NCI-H1105 treated with DMSO at 0.1 percent for 48 hours (cell line): ENCODE data around the gene GALNT13.
"Not testable (repeated sequence)": the region's sequence is repeated elsewhere in the genome, so short reads cannot be mapped to it uniquely, and the experiment has no call there.

Source experiments
- DNase-seq: peaks from one replicate; lab custom pipeline; 2025; lab: John Stamatoyannopoulos, UW

Gene GALNT13

DNA sequence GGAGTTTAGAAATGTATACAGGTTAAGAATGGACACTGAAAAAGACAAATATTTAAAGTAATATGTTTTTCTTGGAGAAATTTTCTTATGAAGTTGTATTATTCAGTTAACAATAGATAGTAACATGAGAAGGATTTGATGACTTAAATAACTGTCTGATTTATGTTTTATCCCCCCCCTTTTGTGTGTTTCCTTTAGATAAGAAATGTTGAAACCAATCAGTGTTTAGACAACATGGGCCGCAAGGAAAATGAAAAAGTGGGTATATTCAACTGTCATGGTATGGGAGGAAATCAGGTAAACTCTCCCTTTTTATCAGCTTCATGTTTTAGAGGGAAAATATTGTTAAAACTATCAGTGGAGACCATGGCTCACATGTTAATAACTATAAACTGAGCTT is 537.1 kb downstream of the GALNT13 start:
- no peak for DNase-seq

DNA sequence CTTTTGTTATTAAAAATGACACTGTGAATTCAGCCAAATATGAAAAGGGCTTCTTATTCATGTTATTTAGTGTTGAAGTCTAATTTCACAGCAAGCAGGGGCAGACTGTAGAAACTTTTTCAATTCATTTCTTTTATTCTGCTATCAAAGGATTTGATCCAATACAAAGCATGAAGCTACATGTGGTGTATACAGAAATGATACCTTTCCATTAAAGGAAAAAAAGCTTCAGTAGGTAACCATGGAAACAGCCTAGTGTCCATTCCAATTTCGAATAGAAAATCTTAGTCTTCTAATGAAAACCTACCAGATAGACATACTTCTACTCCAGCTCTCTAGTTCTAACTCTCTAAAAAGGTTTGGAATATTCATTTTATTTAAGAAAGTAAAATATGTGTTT is 550.5 kb downstream of the GALNT13 start:
- DNase-seq = no peak

DNA sequence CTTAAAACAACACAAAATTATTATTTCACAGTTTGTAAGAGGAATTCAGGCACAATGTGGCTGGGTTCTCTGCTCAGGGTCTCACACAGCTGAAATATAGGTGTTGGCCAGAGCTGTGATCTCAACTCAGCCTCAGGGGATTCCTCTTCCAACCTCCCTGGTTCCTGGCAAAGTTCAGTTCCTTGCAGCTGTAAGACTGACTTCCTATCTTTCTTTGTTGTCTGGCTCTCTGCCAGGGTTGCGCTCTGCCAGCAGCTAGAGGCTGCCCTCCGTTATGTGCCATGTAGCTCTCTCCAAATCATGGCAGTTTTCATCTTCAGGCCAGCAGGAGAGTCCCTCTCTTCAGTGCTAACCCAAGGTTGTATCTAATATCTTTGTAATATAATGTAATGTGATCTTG is 554.3 kb downstream of the GALNT13 start:
- DNase-seq = no peak

DNA sequence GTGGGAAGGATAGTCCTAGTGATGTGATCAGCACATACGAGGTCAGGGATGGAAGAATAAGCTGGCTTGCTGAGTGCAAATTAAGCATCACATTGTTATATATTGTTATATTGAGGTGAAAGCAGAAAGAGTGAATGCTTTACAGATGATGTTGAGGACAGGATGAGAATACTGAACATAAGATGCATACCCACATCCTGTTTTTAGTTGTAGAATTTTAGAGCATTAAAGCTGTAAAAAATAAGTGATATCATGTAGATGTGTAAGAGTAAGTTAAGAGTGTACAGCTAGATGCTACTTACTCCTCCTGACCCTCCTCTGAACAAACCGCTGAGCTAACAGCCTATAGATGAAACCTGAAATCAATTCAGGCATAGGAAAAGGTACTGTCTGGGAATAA is 555.7 kb downstream of the GALNT13 start:
- DNase-seq = no peak

DNA sequence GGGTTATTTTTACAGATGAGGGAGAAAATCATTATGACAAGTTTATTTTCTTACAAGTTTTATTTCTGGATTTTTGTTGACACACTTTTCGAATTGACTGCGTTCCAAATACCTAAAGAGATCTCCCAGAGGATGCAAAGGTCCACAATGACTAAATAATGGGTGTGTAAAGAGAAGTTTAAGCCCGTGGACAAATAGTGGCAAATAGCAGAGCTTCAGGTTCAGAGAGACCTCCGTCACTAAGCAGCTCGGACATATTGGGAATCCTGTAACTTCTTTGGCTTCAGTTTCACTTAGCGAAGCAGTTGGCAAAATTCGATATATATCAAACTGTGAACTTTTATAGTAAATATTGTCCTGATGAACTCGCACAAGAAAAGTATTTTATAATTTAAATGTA is 556.3 kb downstream of the GALNT13 start:
- no peak for DNase-seq

DNA sequence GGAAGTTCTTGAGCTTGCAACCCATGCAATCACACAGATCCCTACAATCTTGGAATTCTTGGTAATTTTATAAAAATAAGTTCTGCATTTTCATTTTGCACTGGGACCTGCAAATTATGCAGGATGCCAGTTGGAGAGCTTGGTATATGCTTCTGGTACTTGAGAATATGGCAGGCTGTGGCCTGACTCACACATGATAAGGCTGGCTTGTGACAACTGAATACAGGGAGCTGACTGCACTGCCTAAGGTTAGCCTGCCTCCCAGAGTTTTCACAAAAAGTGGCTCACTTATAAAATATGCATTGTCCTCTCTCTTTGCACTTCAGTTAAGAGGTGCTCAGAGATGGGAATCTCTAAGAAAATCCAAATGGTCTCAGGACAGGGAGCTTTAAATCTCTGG is 561.3 kb downstream of the GALNT13 start:
- no peak for DNase-seq

DNA sequence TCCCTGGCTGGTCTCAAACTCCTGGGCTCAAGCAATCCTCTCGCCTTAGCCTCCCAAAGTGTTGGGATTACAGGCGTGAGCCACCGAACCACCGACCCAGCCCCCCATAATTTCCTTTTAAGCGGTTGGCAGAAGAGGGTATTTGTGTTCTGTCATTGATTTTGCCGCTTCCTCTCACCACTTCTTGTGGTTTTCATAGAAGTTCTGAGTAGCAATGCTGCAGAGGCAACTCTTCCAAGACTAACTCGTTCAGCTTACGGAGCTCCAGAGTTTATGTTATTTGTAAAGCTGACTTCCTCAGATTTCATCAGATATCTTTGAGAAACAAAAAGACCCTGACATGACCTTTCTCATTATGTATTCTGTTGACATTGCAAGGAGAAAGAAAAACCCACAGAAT is 565.4 kb downstream of the GALNT13 start:
- DNase-seq = no peak

DNA sequence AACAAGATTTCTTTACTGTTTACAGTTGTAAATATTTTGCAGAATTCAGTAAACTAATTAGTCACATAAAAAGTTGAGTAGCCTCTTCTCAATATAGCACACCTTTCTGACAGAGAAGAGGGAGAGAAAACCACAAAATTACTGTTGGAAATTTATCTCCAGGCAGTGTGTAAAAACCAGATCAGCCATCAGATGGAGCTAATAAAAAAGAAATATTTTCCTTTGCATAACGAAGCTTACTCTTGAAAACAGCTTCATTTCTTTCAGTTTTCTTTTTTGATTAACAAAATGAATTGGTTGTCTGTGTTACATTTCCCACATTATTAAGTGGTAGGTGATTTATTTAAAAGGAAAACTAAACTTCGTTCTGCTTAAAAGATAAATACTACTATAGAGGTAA is 567.4 kb downstream of the GALNT13 start:
- DNase-seq = peak; percentile 35

DNA sequence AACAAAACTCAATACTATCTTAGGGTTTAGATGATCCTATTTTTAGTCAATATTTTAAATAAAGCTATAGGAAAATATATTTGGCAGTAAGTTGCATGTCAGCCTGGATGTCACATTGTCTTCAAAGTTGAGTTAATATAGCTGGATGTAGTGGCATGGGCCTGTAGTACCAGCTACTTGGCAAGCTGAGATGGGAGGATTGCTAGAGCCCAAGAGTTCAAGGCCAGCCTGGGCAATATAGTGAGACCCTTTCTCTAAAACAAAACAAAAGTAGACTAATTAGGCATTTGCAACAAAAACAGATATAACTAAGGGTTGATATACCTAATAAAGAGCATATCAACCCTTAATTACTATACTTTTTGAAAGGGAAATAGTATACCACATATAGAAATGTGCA is 572.2 kb downstream of the GALNT13 start:
- DNase-seq = no peak

DNA sequence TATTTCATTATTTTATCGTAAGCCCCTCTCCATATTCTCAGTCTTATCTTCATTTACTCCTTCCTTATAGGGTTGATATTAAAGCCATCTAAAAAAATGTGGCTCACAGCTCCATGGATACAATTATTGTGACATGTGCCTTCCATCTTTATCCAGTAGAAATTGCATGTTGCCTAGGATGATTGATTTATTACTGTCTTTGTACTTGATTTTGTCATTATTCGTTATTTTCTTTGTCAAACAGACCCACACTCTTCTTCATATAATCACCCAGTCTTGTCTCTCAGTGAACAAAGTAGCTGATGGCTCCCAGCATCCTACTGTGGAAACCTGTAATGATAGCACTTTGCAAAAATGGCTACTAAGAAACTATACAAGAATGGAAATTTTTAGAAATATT is 574.6 kb downstream of the GALNT13 start:
- no peak for DNase-seq

DNA sequence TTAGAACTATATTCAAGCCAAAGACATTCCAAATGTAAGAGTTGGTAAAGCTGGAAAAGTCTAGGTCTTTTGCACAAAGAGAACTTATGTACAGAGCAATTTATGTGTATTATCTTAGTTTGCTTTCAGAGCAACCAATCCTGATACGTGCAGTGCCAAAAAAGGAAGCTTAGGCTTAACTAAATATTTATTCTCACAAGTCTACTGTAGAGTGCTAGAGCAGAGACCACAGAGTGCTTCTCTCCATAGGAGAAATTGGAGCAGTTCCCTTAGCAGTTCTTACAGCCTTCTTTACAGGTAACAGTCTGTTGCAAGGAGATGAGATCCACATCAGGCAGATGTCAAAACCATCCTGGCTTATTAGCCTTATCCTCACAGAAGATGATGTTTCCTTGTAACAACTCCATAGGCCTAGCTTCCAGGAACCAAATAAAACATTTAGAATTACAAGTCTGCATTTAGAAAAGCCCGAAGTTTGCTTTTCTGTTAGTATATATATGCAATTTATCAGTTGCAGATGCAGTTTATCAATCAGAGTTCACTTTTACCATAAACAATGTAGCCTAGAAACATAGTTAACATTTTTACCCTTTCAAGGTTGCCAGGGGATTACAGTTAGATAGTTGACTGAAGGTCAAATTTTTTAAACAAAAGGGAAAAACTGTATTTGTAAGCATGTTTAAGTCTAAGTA is 576.2 kb downstream of the GALNT13 start:
- DNase-seq = no peak

DNA sequence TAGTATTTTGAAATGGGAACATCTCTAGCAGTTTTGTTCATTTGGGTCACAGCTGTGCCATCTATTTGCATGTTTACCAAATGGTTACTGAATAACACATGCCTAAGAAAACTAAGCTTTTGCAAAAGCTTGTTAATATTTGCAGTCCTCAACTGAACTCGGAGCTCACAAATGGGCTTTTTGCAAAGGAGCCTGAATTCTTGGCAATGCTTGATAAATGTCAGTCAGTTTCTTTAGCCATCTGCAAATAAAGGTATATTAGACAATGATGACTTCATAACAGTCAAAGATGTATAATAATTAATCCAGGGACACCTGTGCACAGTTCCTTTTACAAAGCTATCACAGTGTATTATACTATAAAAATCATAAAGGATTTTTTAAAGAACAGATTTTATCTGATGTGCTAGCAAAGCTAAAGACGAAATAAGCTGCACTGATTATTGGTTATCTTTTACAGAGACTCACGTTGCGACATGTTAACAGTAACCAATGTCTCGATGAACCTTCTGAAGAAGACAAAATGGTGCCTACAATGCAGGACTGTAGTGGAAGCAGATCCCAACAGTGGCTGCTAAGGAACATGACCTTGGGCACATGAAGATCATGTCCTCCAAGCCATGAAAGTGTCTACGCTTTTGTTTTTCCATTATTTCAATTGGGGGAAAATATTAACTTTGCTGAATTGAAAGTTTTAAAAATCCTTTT is 578.4 kb downstream of the GALNT13 start:
- DNase-seq = no peak

DNA sequence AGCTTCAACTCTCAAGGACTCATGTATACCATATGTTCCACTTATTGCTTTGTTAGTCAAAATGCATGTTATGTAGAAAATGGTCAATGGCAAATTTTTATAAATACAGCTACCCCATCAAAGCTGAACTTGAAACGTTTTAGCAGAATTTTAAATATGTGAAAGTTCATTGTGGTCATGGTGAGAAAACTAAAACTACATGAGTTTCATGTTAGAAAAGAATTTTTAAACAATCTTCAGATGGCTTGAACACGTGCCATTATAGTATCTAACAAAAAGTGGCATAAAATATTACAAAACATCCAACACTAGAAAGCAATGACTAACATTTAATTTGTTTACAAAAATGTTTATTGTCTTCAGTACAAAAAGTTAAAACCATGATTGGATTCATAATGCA is 580.7 kb downstream of the GALNT13 start:
- no peak for DNase-seq

DNA sequence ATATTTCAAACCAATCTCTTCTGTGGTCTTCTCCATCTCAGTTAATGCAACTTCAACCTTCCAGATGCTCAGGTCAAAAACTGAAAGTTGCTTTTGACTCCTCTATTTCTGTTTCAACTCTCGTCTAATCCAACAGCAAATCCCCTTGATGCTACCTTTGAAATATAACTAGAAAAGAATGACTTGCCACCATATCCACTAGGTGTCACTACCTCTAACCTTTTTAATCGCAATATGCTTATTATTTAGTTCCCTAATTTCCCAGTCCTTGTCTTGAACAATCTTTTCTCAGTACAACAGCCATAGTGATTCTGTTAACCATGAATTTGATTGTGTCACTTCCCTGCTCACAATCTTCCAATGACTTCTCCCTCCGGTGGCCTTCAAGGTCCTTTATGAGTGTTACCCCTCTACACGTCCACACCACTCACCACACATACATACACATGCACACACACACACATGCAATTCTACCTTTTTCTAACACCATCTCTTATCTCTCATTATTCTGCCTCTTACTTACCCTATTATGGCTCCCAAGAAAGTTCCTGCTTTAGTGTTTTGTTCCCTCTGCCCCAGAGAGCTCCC is 581.3 kb downstream of the GALNT13 start:
- peak; percentile 4 for DNase-seq

DNA sequence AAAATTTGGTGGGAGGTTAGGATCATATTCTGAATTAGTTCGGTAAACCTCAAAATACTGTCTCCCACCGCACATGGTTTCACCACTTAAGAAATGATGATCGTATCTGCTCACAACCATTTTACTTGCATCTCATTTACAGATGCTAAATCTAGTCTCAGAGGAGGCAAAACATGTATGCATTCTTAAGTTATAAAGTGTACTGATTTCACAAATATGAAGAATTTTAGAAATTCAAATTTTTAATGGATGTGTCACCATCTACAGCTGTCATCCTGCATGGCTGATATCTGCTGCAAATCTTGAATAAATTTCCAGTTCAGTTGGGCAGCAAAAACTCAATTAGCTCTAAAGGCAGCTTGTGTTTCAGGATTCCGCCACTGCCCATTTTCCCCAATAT is 583.4 kb downstream of the GALNT13 start:
- DNase-seq = no peak

DNA sequence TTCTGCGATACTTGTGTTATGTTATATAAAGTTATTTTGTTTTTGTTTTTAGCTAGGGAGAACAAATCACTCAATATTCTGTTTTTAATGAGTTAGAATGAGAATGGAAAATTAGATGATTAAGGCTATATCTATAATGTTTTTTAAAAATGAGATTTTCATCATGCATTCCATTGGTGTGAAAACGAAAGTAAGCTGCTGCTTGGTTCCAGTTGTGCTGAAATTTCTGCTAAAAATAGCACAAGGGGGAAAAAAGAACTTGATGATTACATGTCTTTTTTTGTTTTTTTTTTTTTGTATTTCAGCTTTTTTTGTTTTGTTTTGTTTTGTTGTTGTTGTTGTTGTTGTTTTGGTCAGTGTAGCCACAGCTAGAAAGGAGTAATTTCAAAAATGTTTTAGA is 584.1 kb downstream of the GALNT13 start:
- no peak for DNase-seq

DNA sequence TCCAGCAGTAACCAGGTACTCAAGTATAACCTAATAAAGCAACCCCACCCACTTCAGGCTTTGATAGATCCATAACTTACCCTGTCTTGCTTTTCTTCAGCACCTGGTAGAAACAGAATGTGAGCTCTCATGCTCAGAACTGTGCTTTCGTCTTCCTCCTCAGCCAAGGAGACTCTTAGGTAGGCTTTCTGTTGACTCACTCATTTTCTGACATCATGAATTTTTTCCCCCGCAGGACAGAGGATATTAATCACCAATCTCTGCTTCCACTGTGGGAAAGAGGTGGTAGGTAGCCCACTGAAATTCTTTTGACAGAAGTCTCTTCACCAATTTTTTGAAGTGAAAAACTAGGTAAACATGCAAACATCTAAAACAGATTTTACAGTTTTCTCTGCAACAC is 585.6 kb downstream of the GALNT13 start:
- DNase-seq = no peak

DNA sequence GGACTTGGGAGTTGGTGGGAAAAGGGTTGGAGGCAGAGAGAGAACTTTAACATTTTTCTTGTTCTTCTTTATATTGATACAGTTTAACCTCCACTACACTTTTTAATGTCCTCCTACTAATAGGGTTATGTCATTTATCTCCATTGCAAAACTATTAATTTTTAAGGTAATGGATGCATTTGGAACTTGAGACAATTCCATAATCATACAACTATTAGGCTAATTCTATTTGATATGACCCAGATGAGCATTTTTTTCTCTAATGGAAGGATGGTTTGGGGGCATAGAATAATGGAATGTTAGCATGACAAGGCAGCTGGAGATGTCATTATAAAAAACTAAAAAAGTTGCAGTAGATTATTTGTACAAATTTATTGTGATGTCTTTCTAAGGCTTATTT is 587.6 kb downstream of the GALNT13 start:
- no peak for DNase-seq

DNA sequence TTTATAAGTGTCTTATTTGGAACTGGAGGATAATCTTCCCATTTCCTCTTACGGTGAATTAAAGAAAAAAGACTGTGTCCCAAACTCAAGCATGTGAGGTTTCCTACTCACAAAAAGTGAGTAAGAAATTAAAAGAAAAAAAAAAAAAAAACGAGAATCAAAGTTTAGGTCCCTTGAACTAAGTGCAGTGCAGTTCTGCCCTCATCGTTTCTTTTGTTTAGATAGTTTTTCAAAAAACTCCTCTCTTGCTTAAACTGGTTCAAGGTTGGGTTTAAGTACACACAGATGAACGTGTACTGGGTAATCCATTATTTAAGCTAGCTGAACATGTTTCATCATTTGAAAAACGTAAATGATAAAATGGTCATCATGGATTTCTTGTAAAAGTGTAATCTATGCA is 590.9 kb downstream of the GALNT13 start:
- DNase-seq = no peak

DNA sequence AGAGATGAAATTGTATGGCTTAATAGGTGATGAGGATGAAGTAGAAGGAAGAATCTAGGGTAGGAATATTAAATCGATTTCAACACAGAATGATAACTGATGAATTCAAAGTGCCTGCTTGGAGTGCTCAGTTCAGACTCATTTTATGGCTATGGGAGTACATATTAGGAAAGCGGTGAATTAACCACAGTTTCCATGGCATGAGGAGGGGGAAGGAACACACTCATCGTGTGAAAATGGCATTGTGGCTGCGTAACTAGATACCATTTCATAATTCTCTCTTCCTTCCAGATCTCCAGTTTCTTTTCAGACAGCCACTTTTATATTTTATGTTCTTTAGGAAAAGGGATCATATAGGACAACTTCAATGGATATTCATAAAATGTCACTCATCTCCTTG is 594.5 kb downstream of the GALNT13 start:
- no peak for DNase-seq

DNA sequence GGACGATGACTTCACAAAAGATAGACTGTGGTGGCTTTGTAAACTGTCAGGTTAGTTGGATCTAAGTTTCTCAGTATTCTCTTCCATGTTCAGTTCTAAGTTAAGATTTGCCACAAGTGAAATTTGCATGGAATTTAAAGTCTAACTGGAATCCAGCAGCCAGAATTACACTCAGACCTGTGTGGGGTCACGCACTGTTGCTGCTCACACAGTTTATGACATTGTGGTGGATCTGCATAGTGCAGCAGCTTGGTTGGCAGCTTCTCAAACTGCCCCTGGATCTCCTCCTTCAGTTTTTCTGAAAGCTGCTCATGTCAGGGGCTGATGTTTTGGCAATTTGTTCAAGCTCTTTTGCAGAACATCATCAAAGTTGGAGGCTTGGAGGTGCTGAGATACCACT is 598.7 kb downstream of the GALNT13 start:
- DNase-seq = no peak

DNA sequence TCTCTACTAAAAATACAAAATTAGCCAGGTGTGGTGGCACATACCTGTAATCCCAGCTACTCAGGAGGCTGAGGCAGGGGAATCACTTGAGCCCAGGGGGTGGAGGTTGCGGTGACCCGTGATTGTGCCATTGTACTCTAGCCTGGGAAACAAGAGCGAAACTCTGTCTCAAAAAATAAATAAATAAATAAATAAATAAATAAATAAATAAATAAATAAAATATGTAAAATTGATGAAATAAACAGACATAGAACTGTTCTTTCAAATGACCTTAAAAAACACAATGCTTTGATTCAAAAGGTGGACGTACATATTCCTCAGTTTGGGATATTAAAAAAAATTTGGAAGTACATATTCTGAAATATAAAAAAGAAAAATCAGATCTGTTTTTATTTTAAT is 599.8 kb downstream of the GALNT13 start:
- not testable (repeated sequence) for DNase-seq

DNA sequence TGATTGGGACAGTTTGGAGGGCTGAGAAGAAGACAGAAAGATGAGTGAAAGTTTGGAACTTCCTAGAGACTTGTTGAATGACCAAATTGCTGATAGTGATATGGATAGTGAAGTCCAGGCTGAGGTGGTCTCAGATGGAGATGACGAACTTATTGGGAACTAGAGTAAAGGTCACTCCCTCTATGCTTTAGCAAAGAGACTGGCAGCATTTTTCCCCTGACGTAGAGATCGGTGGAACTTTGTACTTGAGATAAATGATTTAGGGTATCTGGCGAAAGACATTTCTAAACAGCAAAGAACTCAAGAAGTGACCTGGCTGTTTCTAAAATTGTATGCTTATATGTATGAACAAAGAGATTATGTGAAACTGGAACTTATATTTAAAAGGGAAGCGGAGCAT is 605.6 kb downstream of the GALNT13 start:
- no peak for DNase-seq

DNA sequence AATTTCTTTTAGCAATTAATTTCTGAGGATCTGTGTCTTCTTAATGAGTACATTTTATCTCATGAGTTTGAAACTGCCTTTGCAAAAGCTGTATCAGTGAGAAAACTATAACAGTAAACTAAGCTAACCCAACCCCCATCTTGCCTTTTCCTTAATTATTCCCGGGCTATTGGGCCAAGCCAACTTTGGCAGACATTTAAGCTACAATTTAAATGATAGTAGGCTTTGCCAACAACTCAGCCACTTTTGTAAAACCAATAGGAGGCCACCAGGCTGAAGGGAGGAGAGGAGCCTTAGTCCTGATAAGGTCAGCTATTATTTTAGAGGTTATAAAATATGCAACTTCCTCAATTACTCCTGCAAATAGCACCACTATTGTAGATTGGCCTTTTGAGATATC is 608.8 kb downstream of the GALNT13 start:
- no peak for DNase-seq
